IMR-90 (cell line): ENCODE results near the gene BLVRA. TPM values are rescaled to one million over a fixed set of nuclear protein-coding genes. Genes with fewer than 3 reads are reported as not detected.

ENCODE experiments used
- ATAC-seq: fragments of 200-7000 bp; cut with Tn5 transposase; 2 replicates; pipeline ENCODE4 v1.9.1; 2020; ENCODE audit warnings: low read depth, mild to moderate bottlenecking, moderate library complexity
- BruUV-seq: library from RNA; stranded (reverse); fragments of 400-500 nt; replicated peaks from 2 replicates; lab custom pipeline; 2021; lab: Mats Ljungman, UMichigan
- CTCF ChIA-PET: fragments of 300-600 bp; formaldehyde crosslinking; extraction: SDS; loops from one replicate; lab custom pipeline; 2021; ENCODE audit warnings: antibody characterized with exemption; lab: Yijun Ruan, JAX
- POLR2A ChIA-PET: fragments of 300-600 bp; sonication (Branson Sonifier 250); formaldehyde crosslinking; loops from one replicate; lab custom pipeline; 2022; ENCODE audit warnings: antibody characterized with exemption; ENCODE audit not compliant: unreplicated experiment; lab: Charles Lee
- DNase-seq: peaks from one replicate; pipeline ENCODE4 v3.0.0; 2013
- H2AFZ ChIP-seq: replicated peaks from 2 replicates; pipeline ENCODE3; 2013; ENCODE audit warnings: low read length, mild to moderate bottlenecking; ENCODE audit not compliant: poor library complexity
- H2AK5ac ChIP-seq: 2 replicates; pipeline ENCODE4 v1.6.1; 2013; ENCODE audit warnings: low read depth, low read length, inconsistent platforms
- H2AK9ac ChIP-seq: replicated peaks from 2 replicates; pipeline ENCODE3; 2013; ENCODE audit warnings: mild to moderate bottlenecking, low read depth, low read length, moderate library complexity; ENCODE audit not compliant: poor library complexity
- H2BK120ac ChIP-seq: 2 replicates; pipeline ENCODE4 v1.6.1; 2013; ENCODE audit warnings: low read depth, low read length, inconsistent platforms
- H2BK15ac ChIP-seq: 3 replicates; pipeline ENCODE4 v1.6.1; 2013; ENCODE audit warnings: low read depth, low read length, inconsistent platforms
- H2BK20ac ChIP-seq: 2 replicates; pipeline ENCODE4 v1.6.1; 2013; ENCODE audit warnings: low read depth, mild to moderate bottlenecking, inconsistent platforms, low read length, moderate library complexity
- H2BK5ac ChIP-seq: 2 replicates; pipeline ENCODE4 v1.6.1; 2013; ENCODE audit warnings: mild to moderate bottlenecking, low read depth, low read length, inconsistent platforms; ENCODE audit not compliant: poor library complexity, severe bottlenecking
- H3K14ac ChIP-seq: replicated peaks from 2 replicates; pipeline ENCODE4 v1.6.1; 2013; ENCODE audit warnings: low read depth, low read length, inconsistent platforms
- H3K18ac ChIP-seq: 2 replicates; pipeline ENCODE4 v1.6.1; 2013; ENCODE audit warnings: low read depth, low read length, control low read depth
- H3K23ac ChIP-seq: 2 replicates; pipeline ENCODE4 v1.6.1; 2013; ENCODE audit warnings: low read depth, low read length, inconsistent platforms
- H3K27ac ChIP-seq: 2 replicates; pipeline ENCODE4 v1.5.1; 2013; ENCODE audit warnings: mild to moderate bottlenecking, control low read depth, low read length; ENCODE audit not compliant: insufficient read depth
- H3K27me3 ChIP-seq: 2 replicates; pipeline ENCODE4 v1.6.1; 2013; ENCODE audit warnings: low read length; ENCODE audit not compliant: control insufficient read depth, insufficient read depth
- H3K36me3 ChIP-seq: 2 replicates; pipeline ENCODE4 v1.6.1; 2013; ENCODE audit warnings: low read length, mixed read lengths; ENCODE audit not compliant: control insufficient read depth, insufficient read depth
- H3K4ac ChIP-seq: 2 replicates; pipeline ENCODE4 v1.6.1; 2013; ENCODE audit warnings: low read depth, low read length, inconsistent platforms
- H3K4me1 ChIP-seq: 2 replicates; pipeline ENCODE4 v1.6.1; 2013; ENCODE audit warnings: low read length, mixed read lengths; ENCODE audit not compliant: control insufficient read depth, insufficient read depth
- H3K4me2 ChIP-seq: 2 replicates; pipeline ENCODE4 v1.6.1; 2013; ENCODE audit warnings: low read depth, mild to moderate bottlenecking, control low read depth, low read length, moderate library complexity
- H3K4me3 ChIP-seq: 2 replicates; pipeline ENCODE4 v1.5.1; 2013; ENCODE audit warnings: low read depth, mild to moderate bottlenecking, control low read depth, low read length, moderate library complexity; ENCODE audit not compliant: insufficient read depth
- H3K56ac ChIP-seq: 2 replicates; pipeline ENCODE4 v1.6.1; 2013; ENCODE audit warnings: low read length, inconsistent platforms; ENCODE audit not compliant: insufficient read depth; ENCODE audit errors: extremely low read depth
- H3K79me1 ChIP-seq, 2 experiments: 2 replicates each; pipeline ENCODE4 v1.6.1; 2013; ENCODE audit warnings: low read length in 2 of 2, inconsistent platforms in 1 of 2, low read depth in 1 of 2
- H3K9ac ChIP-seq: 2 replicates; pipeline ENCODE4 v1.6.1; 2013; ENCODE audit warnings: low read depth, low read length, control low read depth
- H3K9me1 ChIP-seq: 2 replicates; pipeline ENCODE4 v1.6.1; 2013; ENCODE audit warnings: low read length, inconsistent platforms; ENCODE audit not compliant: insufficient read depth
- H3K9me3 ChIP-seq: 2 replicates; pipeline ENCODE4 v1.6.1; 2013; ENCODE audit warnings: low read length; ENCODE audit not compliant: control insufficient read depth, insufficient read depth
- H4K20me1 ChIP-seq: 2 replicates; pipeline ENCODE4 v1.6.1; 2013; ENCODE audit warnings: low read length, inconsistent platforms; ENCODE audit not compliant: insufficient read depth
- H4K5ac ChIP-seq: 2 replicates; pipeline ENCODE4 v1.6.1; 2013; ENCODE audit warnings: mild to moderate bottlenecking, low read depth, low read length, control low read depth
- H4K8ac ChIP-seq, 2 experiments: 2 replicates each; pipeline ENCODE4 v1.6.1; 2013; ENCODE audit warnings: low read depth in 2 of 2, low read length in 2 of 2, control low read depth in 1 of 2, inconsistent platforms in 1 of 2
- H4K91ac ChIP-seq: 2 replicates; pipeline ENCODE4 v1.6.1; 2013; ENCODE audit warnings: low read depth, low read length, inconsistent platforms; ENCODE audit not compliant: insufficient read depth
- WGBS, 2 experiments: methylation state at CpG; one replicate each; pipeline versions ENCODE4 v1.1.5 to v1.1.7; 2013; ENCODE audit warnings: missing lambda C conversion rate in 2 of 2; ENCODE audit not compliant: insufficient read length in 1 of 2; ENCODE audit errors: extremely low coverage in 2 of 2; 5-methylcytosine and 5-hydroxymethylcytosine counted together
- dilution Hi-C: fragments of 300-500 bp; cut with HindIII; formaldehyde crosslinking; loops from one replicate; pipeline ENCODE4 v1.14.3; 2018; ENCODE audit warnings: low sequenced_read_pairs; ENCODE audit not compliant: unreplicated experiment
- in situ Hi-C: fragments of 300-500 bp; cut with MboI; formaldehyde crosslinking; loops from 3 replicates; pipeline ENCODE4 v1.14.3; 2019; ENCODE audit warnings: low sequenced_read_pairs, inconsistent platforms, mixed read lengths
- intact Hi-C: fragments of 100-400 bp; cut with micrococcal nuclease; formaldehyde crosslinking; loops from 2 replicates; pipeline ENCODE4 v1.10.0; 2022
- polyA plus RNA-seq, 3 experiments: library from polyadenylated mRNA; depleted of rRNA; stranded (reverse); fragments of >200 nt; gene quantifications; 2 replicates each; pipeline ENCODE4 v1.2.3, GENCODE V29; 2012; ENCODE audit warnings: low replicate concordance in 1 of 3
- total RNA-seq: library from RNA; depleted of rRNA; stranded (reverse); fragments of >200 nt; gene quantifications from 2 replicates; pipeline ENCODE4 v1.2.3, GENCODE V29; 2012; rRNA removed
- TF ChIP-seq, protein P1 (sequence below): conservative IDR thresholded peaks from 2 replicates; pipeline ENCODE4 v1.5.1; 2012; ENCODE audit warnings: mild to moderate bottlenecking, low read depth, low read length, improper control_type of control experiment

The BLVRA gene
- total and polyA plus RNA-seq, 2 of the 4 experiments (the other 2 are of a cell fraction) = 32.3 to 47.1 TPM

DNA sequence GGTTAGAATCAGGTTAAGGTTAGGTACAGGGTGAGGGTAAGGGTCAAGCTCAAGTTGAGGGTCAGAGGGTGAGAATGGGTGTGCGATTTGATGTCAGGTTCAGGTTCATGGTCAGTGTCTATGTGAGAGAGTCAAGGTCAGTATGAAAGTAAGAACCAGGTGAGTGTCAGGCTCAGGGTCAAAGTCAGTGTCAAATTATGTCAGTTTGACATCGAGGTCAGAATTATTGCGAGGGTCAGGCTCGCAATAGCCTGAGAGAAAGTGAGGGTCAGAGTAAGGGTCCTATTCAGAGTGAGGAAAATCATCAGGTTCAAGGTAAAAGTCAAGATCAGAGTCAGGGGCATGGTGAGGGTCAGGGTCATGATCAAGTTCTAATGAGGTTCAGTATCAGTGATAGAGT, 97.8 kb downstream of the BLVRA start:
- H3K56ac ChIP-seq = no peak overlapping the region
- WGBS, 2 experiments = 89% methylated on average over 4 of the region's 4 CpGs; no CpG with 5 or more reads in 1 of the 2 experiments
- H4K20me1 ChIP-seq = no peaks in the 10 kb centered on the region
- H3K4me3 ChIP-seq = no peak overlapping the region
- ChIA-PET CTCF (no interaction called here), POLR2A (no interaction called here)
- dilution Hi-C loops (no loop called here), in situ Hi-C loops (no loop called here), intact Hi-C loops (no loop called here)
- H2BK120ac ChIP-seq = no peak overlapping the region
- peak overlapping the region; percentile 45; the same call in 1 of the 2 replicates for H3K14ac ChIP-seq
- H4K5ac ChIP-seq = no peak overlapping the region
- H2BK15ac ChIP-seq = no peak overlapping the region
- no peaks in the 10 kb centered on the region for H3K9me3 ChIP-seq
- H2AK5ac ChIP-seq = no peak overlapping the region
- H3K27me3 ChIP-seq = no peaks in the 10 kb centered on the region; the same call in none of the 2 replicates
- no TSS peak for BruUV-seq
- H3K23ac ChIP-seq = no peak overlapping the region
- TF ChIP-seq, protein P1, sequence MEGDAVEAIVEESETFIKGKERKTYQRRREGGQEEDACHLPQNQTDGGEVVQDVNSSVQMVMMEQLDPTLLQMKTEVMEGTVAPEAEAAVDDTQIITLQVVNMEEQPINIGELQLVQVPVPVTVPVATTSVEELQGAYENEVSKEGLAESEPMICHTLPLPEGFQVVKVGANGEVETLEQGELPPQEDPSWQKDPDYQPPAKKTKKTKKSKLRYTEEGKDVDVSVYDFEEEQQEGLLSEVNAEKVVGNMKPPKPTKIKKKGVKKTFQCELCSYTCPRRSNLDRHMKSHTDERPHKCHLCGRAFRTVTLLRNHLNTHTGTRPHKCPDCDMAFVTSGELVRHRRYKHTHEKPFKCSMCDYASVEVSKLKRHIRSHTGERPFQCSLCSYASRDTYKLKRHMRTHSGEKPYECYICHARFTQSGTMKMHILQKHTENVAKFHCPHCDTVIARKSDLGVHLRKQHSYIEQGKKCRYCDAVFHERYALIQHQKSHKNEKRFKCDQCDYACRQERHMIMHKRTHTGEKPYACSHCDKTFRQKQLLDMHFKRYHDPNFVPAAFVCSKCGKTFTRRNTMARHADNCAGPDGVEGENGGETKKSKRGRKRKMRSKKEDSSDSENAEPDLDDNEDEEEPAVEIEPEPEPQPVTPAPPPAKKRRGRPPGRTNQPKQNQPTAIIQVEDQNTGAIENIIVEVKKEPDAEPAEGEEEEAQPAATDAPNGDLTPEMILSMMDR = no peak
- no peak for DNase-seq
- ATAC-seq = no peak
- no peaks in the 10 kb centered on the region for H3K4me1 ChIP-seq
- H3K27ac ChIP-seq = no peak overlapping the region
- no peak overlapping the region for H2BK20ac ChIP-seq
- H2AK9ac ChIP-seq = no peak overlapping the region
- no peak overlapping the region for H3K18ac ChIP-seq
- no peaks in the 10 kb centered on the region for H3K79me1 ChIP-seq
- H3K4ac ChIP-seq = no peak overlapping the region; the same call in 1 of the 2 replicates
- H3K4me2 ChIP-seq = no peak overlapping the region
- H4K91ac ChIP-seq = no peak overlapping the region
- H3K36me3 ChIP-seq = no peaks in the 10 kb centered on the region
- H3K9me1 ChIP-seq = no peaks in the 10 kb centered on the region; the same call in 1 of the 2 replicates
- no peak overlapping the region for H4K8ac ChIP-seq
- H2AFZ ChIP-seq = no peak overlapping the region
- H3K9ac ChIP-seq = no peak overlapping the region
- no peak overlapping the region for H2BK5ac ChIP-seq

Other genes starting within 250 kb of the BLVRA start
- gene STK17A, start 175.6 kb upstream of the BLVRA start, total RNA-seq = 50.5 and 81.9 TPM in 2 replicates
- gene STK17A, start 175.6 kb upstream of the BLVRA start, polyA plus RNA-seq (2012; rRNA removed) = 30.6 and 40.5 TPM in 2 replicates
- 59.5 and 66.4 TPM in 2 replicates for gene COA1, start 29.2 kb upstream of the BLVRA start, total RNA-seq
- gene COA1, start 29.2 kb upstream of the BLVRA start, polyA plus RNA-seq (2012; rRNA removed) = 24.2 and 34.2 TPM in 2 replicates
- gene MRPS24, start 110.8 kb downstream of the BLVRA start, total RNA-seq = 151 and 169 TPM in 2 replicates
- 266 and 299 TPM in 2 replicates for gene MRPS24, start 110.8 kb downstream of the BLVRA start, polyA plus RNA-seq (2012; rRNA removed)
- gene URGCP, start 147.9 kb downstream of the BLVRA start, total RNA-seq = 24.4 and 25.5 TPM in 2 replicates
- gene URGCP, start 147.9 kb downstream of the BLVRA start, polyA plus RNA-seq (2012; rRNA removed) = 19.9 and 22.0 TPM in 2 replicates
- gene UBE2D4, start 167.8 kb downstream of the BLVRA start, total RNA-seq = 8.6 and 9.7 TPM in 2 replicates
- 9.7 and 10.5 TPM in 2 replicates for gene UBE2D4, start 167.8 kb downstream of the BLVRA start, polyA plus RNA-seq (2012; rRNA removed)
- gene SPDYE1, start 239.2 kb downstream of the BLVRA start, total RNA-seq = not detected in 2 replicates
- gene SPDYE1, start 239.2 kb downstream of the BLVRA start, polyA plus RNA-seq (2012; rRNA removed) = not detected in 2 replicates